Fibroblast of peridontal ligament (primary cell): ENCODE measurements around the gene SIAH3.

Experiments used
- DNase-seq: peaks from one replicate; pipeline ENCODE4 v3.0.0-alpha.2; 2010; ENCODE audit errors: extremely low read depth

Gene SIAH3

GRCh38 chr13:45863709-45864590 lies 12.4 kb upstream of the SIAH3 start:
- no peak for DNase-seq

GRCh38 chr13:45861322-45861721 lies 9.8 kb upstream of the SIAH3 start:
- no peak for DNase-seq

- no peak for DNase-seq
These were observed 8.7 kb upstream of the SIAH3 start for GRCh38 chr13:45860240-45860639.

- DNase-seq = no peak
These were observed 8.2 kb upstream of the SIAH3 start for GRCh38 chr13:45859705-45860104.

- no peak for DNase-seq
These were observed 941 bp upstream of the SIAH3 start for GRCh38 chr13:45852494-45852893.

GRCh38 chr13:45851956-45852355 lies 403 bp upstream of the SIAH3 start:
- DNase-seq = no peak

GRCh38 chr13:45850027-45850613 lies 1.4 kb downstream of the SIAH3 start:
- no peak for DNase-seq

- DNase-seq = no peak
These were observed 2.1 kb downstream of the SIAH3 start for GRCh38 chr13:45849408-45849807.

GRCh38 chr13:45847554-45848224 lies 3.9 kb downstream of the SIAH3 start:
- no peak for DNase-seq

GRCh38 chr13:45846681-45847080 lies 4.9 kb downstream of the SIAH3 start:
- DNase-seq = no peak

- no peak for DNase-seq
These were observed 13.3 kb downstream of the SIAH3 start for GRCh38 chr13:45838171-45838745.

- no peak for DNase-seq
These were observed 14.4 kb downstream of the SIAH3 start for GRCh38 chr13:45837111-45837510.

GRCh38 chr13:45834411-45834994 lies 17.1 kb downstream of the SIAH3 start:
- no peak for DNase-seq

- peak; percentile 29 for DNase-seq
These were observed 17.7 kb downstream of the SIAH3 start for GRCh38 chr13:45833663-45834375.

GRCh38 chr13:45833242-45833641 lies 18.3 kb downstream of the SIAH3 start:
- DNase-seq = no peak

- no peak for DNase-seq
These were observed 19.7 kb downstream of the SIAH3 start for GRCh38 chr13:45831851-45832250.

GRCh38 chr13:45830121-45830520 lies 21.4 kb downstream of the SIAH3 start:
- no peak for DNase-seq

- DNase-seq = no peak
These were observed 23.1 kb downstream of the SIAH3 start for GRCh38 chr13:45828256-45828968.

- no peak for DNase-seq
These were observed 24.2 kb downstream of the SIAH3 start for GRCh38 chr13:45827318-45827717.

- no peak for DNase-seq
These were observed 24.8 kb downstream of the SIAH3 start for GRCh38 chr13:45826731-45827130.

- no peak for DNase-seq
These were observed 26.2 kb downstream of the SIAH3 start for GRCh38 chr13:45825387-45825650.
